NCI-H526 treated with DMSO at 0.1 percent for 48 hours (cell line): ENCODE data around the gene POGZ.
"Not testable (repeated sequence)": the region's sequence is repeated elsewhere in the genome, so short reads cannot be mapped to it uniquely, and the experiment has no call there.

ENCODE experiments used
- DNase-seq: peaks from one replicate; lab custom pipeline; 2025; lab: John Stamatoyannopoulos, UW

POGZ gene

DNA sequence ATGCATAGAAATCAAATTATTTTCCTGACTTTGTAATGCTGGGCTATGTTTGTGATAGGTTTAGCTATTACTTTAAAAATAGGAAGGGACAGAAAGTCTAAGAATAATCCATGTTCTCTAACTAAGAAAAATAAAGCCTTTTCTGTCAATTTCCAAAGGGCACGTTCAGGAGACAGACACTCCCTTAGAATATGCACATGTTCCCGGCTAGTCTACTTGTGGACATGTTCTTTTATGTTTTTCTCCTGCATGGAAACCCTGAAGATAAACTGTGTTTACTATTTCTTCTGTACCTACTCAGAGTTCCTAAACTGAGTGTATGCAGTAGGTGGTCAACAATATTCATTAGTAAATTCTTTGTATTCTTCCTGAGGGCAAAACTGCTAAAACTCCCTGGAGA lies 47.4 kb downstream of the POGZ start:
- no peak for DNase-seq

DNA sequence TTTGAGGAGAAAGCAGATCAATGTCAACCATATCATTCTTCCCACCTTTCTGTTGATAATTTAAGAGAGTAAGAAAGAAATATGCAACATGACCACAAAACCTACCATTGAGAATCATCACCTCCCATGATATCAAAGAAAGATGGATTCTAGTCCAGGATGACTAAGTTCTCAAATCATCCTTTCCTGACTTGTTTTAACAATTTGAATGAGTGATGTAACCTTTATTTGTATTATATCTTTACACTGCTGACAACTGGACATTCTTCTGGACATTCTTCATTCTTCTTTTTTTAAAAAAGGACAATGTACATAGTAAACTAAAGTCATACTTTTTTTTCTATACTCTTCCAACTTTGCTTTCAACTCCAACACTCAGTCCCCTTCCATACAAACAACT lies 50.4 kb downstream of the POGZ start:
- no peak for DNase-seq

GRCh38 chr1:151407304-151407703 lies 52.0 kb downstream of the POGZ start:
- no peak for DNase-seq

DNA sequence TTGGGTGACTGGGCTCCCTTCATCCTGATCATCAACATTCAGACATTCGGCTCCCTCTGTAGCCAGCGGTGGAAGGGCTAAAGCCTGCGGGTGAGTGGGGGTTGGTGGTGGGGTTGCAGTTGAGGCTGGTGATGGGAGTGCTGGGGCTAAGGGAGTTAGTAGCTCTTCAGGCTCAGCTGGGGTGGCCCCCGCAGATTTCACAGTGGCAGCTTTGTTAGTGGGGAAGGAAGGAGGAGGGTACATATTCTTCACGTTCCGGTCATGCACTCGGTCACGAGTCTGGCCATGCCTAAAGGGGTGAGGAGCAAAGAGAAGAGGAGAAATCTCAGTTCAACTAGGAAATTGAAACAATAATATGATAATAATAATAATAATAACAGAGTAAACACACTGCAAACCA lies 53.1 kb downstream of the POGZ start:
- no peak for DNase-seq

DNA sequence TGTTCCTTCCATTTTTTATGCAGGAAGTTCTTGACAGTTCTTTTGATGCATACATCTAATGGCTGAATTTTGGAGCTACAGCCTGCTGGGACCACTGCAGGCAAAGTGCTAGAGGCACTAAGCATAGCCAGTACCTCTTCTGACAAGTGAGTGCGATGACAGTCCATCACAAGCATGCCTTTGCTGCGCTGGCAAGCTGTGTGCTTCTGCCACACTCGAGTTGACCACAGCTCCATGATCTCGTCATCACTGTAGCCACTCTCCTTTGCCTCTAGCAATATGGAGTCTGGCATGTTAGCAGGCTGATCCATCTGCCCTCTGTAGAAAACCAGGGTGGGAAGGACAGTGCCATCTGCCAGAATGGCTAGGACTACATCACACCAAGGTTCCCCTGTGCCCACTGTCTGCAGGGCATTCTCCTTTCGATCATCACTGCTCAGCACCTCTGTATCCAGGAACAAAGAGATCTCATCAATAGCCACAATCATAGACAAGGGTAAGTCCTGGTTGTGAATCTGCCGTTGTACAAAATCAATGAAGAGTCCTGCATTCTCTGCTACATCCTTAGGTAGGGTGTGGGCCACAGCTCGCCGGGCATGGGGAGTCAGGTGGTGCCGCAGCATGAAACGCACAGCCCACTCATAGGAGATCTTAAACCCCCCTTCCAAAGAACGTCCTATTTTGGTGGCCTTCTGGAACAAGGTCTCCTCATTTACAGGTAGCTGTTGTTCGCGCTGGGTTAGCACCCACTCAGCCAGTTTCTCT lies 53.9 kb downstream of the POGZ start:
- no peak for DNase-seq

DNA sequence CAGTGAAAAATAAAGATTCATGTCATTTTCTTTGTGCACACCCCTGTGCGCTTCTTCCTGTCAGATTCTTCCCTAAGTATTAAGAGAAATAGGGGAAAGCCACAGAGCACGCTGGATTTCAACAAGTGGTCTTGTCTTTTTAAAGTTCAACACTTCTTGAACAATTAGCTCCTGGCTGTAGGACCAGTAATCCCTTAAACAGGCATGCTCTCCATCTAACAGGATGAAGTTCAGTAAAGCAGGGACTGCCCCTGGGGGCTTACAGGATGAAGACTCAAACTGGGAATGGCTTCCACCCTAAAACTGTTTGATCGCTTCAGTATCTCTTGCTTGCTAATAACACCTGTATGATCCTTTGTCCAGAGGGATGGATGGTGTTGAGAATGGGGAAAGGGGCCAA lies 55.7 kb downstream of the POGZ start:
- no peak for DNase-seq

DNA sequence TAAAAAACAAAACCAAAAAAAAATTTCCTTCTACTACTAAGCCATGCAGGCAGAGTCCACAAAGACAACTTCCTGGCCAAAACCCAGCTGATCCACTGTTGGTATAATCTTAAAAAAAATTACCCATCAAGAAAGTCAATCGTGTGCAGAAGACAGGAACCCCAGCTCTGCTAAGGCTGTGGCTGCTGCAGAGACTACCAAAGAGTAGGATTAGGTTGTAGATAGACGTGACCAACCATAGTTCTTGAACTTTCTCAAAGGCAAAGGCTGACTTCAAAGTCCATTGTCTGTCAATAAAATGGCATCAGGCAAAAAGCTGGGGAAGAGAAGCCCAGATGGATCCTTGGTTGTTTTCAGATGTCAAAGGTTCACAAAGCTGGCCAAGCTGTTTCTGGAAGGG lies 56.5 kb downstream of the POGZ start:
- no peak for DNase-seq

DNA sequence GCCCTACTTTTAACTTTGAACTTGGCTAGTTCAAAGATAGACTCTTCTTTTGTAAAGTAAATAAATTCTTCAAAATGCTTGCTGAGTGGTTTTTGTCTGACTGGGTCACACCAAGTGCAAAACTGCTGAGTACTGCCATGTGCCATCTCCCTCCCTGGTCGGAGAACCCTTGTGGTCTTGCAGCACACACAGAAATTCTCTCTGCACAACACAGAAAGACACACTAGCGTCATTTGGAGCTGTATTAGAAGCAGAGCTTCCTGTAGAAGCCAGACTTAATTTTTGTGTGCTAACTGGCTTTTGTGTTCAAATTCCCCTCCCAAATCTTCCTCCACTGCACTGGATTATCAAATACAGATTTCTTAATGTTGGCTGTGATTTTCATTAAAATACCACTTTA lies 57.4 kb downstream of the POGZ start:
- DNase-seq, result no peak

DNA sequence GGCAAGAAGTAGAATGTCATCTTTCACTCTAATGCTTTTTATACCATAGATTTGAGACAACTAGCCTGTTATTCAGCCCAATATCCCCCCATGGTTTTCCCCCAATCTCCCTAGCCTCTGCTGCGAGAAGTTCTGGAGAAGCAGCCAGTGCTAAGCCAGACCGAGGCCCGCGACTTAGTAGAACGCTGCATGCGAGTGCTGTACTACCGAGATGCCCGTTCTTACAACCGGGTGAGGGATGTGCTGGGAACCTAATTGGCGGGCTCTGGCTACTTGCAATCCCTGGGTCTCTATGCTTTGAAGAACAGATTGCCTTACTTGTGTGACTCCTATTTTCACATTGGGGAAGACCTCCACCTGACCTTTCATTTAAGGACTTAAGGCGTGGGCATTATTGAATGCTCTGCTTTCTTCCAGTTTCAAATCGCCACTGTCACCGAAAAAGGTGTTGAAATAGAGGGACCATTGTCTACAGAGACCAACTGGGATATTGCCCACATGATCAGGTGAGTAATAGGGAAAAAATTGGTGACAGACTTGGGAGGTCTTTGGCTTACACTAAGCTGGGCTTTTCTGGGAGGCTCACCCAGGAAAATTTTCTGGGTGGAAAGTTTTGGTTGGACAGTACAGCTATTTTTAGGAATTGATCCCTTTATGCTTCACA lies 58.0 kb downstream of the POGZ start:
- no peak for DNase-seq

- DNase-seq, result peak; percentile 99
Measured at GRCh38 chr1:151399324-151400171, 59.7 kb downstream of the POGZ start, which contains the start of gene PSMB4. PSMB4 (plus strand) TSS chr1:151399573; CDS start chr1:151399588, 15 bp downstream.

GRCh38 chr1:151396265-151396664 lies 63.0 kb downstream of the POGZ start:
- DNase-seq, result not testable (repeated sequence)

- DNase-seq, result no peak
Measured at GRCh38 chr1:151393583-151393982, 65.7 kb downstream of the POGZ start.

DNA sequence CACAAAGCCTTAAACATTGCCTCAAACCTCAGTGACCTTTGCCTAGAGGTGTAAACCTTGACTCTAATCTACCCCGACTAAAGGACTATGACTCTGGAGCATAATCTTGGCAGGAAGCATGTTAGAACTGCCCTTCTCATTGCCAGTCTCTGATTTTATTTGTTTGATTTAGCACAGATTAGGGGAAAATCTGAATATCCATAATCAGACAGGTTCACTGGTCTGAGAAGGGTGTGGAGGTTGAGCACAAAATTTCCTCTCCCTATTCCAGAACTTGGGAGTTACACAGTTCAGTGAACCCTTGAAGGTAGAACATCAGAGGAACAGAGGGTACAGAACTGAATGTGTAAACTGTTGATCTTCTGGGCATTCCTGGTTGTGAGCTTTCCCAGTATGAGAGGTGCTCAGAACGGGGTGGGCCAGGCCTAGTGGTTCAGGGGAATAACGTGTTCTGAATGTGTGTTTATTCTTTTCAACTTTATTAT lies 68.2 kb downstream of the POGZ start:
- no peak for DNase-seq

- DNase-seq, result not testable (repeated sequence)
Measured at GRCh38 chr1:151390221-151391078, 68.8 kb downstream of the POGZ start.

DNA sequence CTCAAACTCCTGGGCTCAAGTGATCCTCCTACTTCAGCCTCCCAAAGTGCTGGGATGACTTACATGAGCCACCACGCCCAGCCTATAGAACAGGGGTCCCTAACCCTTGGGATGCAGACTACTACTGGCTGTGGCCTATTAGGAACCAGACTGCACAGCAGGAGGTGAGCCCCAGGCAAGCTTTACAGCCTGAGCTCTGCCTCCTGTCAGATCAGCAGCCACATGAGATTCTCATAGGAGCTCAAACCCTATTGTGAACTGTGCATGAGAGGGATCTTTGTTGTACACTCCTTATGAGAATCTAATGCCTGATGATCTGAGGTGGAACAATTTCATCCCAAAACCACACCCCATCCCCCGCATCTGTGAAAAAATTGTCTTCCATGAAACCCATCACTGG lies 73.3 kb downstream of the POGZ start:
- no peak for DNase-seq

GRCh38 chr1:151384584-151384983 lies 74.7 kb downstream of the POGZ start:
- no peak for DNase-seq

- no peak for DNase-seq
Measured at GRCh38 chr1:151377150-151377884, 82.0 kb downstream of the POGZ start.

GRCh38 chr1:151373196-151373595 lies 86.1 kb downstream of the POGZ start:
- DNase-seq, result no peak

GRCh38 chr1:151372058-151372934 lies 87.0 kb downstream of the POGZ start, which contains the start of gene SELENBP1:
SELENBP1 (minus strand) TSS chr1:151372705; CDS start chr1:151372641, 64 bp downstream.
- no peak for DNase-seq
